GM23338 (cell line): ENCODE data around the gene DLST.
"Not testable (repeated sequence)": the region's sequence is repeated elsewhere in the genome, so short reads cannot be mapped to it uniquely, and the experiment has no call there.

Experiments
- CREB1 ChIP-seq: fragments of 250-450 bp; sonication (Bioruptor Pico); IDR thresholded peaks from 2 replicates; pipeline ENCODE4 v1.5.0; 2020; ENCODE audit warnings: low read depth, mild to moderate bottlenecking, moderate library complexity
- EZH2 ChIP-seq: fragments of 200-600 bp; sonication (generic); IDR thresholded peaks from one replicate; pipeline ENCODE4 v1.8.0; 2017; ENCODE audit warnings: antibody characterized with exemption, mild to moderate bottlenecking, low read depth; ENCODE audit not compliant: unreplicated experiment
- EZH2phosphoT487 ChIP-seq: fragments of 200-600 bp; sonication (generic); IDR thresholded peaks from one replicate; pipeline ENCODE4 v1.8.1; 2018; ENCODE audit warnings: antibody characterized with exemption; ENCODE audit not compliant: unreplicated experiment
- JUNB ChIP-seq: IDR thresholded peaks from one replicate; pipeline ENCODE4 v1.6.1; 2016; ENCODE audit warnings: antibody characterized with exemption; ENCODE audit not compliant: unreplicated experiment
- POLR2AphosphoS5 ChIP-seq: IDR thresholded peaks from 2 replicates; pipeline ENCODE4 v1.6.1; 2016; ENCODE audit warnings: antibody characterized with exemption, low read depth
- TF ChIP-seq, protein P1 (sequence below), 2 experiments: fragments of 200-600 bp in 1 of 2; sonication (generic) in 1 of 2; conservative IDR thresholded peaks; 2 replicates each; pipeline versions ENCODE4 v1.5.1 to v1.6.1; 2016 to 2017; ENCODE audit warnings: antibody characterized with exemption in 2 of 2, low read depth in 2 of 2, mild to moderate bottlenecking in 2 of 2, moderate library complexity in 1 of 2
- TF ChIP-seq, protein P2 (sequence below): IDR thresholded peaks from one replicate; pipeline ENCODE4 v1.6.1; 2018; ENCODE audit warnings: antibody characterized with exemption; ENCODE audit not compliant: unreplicated experiment

DNA sequence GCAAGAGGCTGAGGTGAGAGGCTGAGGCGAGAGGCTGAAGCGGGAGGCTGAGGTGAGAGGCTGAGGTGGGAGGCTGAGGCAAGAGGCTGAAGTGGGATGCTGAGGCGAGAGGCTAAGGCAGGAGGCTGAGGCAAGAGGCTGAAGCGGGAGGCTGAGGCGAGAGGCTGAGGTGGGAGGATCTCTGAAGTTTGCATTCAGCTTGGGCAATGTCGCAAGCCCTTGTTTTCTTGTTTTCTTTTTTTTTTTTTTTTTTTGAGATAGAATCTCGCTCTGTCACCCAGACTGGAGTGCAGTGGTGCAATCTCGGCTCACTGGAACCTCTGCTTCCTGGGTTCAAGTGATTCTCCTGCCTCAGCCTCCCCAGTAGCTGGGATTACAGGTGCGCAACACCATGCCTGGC lies 50.0 kb downstream of the DLST start:
- TF ChIP-seq, protein P1, sequence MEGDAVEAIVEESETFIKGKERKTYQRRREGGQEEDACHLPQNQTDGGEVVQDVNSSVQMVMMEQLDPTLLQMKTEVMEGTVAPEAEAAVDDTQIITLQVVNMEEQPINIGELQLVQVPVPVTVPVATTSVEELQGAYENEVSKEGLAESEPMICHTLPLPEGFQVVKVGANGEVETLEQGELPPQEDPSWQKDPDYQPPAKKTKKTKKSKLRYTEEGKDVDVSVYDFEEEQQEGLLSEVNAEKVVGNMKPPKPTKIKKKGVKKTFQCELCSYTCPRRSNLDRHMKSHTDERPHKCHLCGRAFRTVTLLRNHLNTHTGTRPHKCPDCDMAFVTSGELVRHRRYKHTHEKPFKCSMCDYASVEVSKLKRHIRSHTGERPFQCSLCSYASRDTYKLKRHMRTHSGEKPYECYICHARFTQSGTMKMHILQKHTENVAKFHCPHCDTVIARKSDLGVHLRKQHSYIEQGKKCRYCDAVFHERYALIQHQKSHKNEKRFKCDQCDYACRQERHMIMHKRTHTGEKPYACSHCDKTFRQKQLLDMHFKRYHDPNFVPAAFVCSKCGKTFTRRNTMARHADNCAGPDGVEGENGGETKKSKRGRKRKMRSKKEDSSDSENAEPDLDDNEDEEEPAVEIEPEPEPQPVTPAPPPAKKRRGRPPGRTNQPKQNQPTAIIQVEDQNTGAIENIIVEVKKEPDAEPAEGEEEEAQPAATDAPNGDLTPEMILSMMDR (conservative IDR thresholded peaks at IDR 0.05; ENCODE audit: low read depth in 2 of 2), result not testable (repeated sequence)
- TF ChIP-seq EZH2; POLR2AphosphoS5; CREB1 (CRISPR knock-in tag); EZH2phosphoT487; JUNB: not testable (repeated sequence)
- TF ChIP-seq, protein P2, sequence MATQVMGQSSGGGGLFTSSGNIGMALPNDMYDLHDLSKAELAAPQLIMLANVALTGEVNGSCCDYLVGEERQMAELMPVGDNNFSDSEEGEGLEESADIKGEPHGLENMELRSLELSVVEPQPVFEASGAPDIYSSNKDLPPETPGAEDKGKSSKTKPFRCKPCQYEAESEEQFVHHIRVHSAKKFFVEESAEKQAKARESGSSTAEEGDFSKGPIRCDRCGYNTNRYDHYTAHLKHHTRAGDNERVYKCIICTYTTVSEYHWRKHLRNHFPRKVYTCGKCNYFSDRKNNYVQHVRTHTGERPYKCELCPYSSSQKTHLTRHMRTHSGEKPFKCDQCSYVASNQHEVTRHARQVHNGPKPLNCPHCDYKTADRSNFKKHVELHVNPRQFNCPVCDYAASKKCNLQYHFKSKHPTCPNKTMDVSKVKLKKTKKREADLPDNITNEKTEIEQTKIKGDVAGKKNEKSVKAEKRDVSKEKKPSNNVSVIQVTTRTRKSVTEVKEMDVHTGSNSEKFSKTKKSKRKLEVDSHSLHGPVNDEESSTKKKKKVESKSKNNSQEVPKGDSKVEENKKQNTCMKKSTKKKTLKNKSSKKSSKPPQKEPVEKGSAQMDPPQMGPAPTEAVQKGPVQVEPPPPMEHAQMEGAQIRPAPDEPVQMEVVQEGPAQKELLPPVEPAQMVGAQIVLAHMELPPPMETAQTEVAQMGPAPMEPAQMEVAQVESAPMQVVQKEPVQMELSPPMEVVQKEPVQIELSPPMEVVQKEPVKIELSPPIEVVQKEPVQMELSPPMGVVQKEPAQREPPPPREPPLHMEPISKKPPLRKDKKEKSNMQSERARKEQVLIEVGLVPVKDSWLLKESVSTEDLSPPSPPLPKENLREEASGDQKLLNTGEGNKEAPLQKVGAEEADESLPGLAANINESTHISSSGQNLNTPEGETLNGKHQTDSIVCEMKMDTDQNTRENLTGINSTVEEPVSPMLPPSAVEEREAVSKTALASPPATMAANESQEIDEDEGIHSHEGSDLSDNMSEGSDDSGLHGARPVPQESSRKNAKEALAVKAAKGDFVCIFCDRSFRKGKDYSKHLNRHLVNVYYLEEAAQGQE, result not testable (repeated sequence)
